Trophoblast cell (in vitro differentiated cells and primary cell): ENCODE results near the gene SYNJ1.

Experiments used
- DNase-seq, 2 donors: peaks; one replicate each; pipeline ENCODE4 v3.0.0-alpha.2; 2016
- H2AFZ ChIP-seq: 2 replicates; pipeline ENCODE4 v1.6.1; 2013; ENCODE audit warnings: low read length, moderate library complexity, mild to moderate bottlenecking; ENCODE audit not compliant: insufficient read depth, poor library complexity
- H2AK5ac ChIP-seq: 2 replicates; pipeline ENCODE4 v1.6.1; 2013; ENCODE audit warnings: mild to moderate bottlenecking, low read length
- H2BK120ac ChIP-seq: 2 replicates; pipeline ENCODE4 v1.6.1; 2013; ENCODE audit warnings: low read length, mild to moderate bottlenecking, moderate library complexity; ENCODE audit not compliant: insufficient read depth, poor library complexity
- H2BK12ac ChIP-seq: 2 replicates; pipeline ENCODE4 v1.6.1; 2013; ENCODE audit warnings: mild to moderate bottlenecking, low read length, moderate library complexity
- H2BK5ac ChIP-seq: 2 replicates; pipeline ENCODE4 v1.6.1; 2013; ENCODE audit warnings: low read length, low read depth, moderate library complexity, mild to moderate bottlenecking; ENCODE audit not compliant: poor library complexity
- H3K14ac ChIP-seq: 2 replicates; pipeline ENCODE4 v1.6.1; 2013; ENCODE audit warnings: mild to moderate bottlenecking, low read length
- H3K18ac ChIP-seq: 2 replicates; pipeline ENCODE4 v1.6.1; 2013; ENCODE audit warnings: mild to moderate bottlenecking, low read length
- H3K23ac ChIP-seq: 2 replicates; pipeline ENCODE4 v1.6.1; 2013; ENCODE audit warnings: low read length
- H3K27ac ChIP-seq: 2 replicates; pipeline ENCODE4 v1.5.1; 2013; ENCODE audit warnings: low read depth, mild to moderate bottlenecking, inconsistent platforms, low read length, moderate library complexity
- H3K27me3 ChIP-seq: 2 replicates; pipeline ENCODE4 v1.6.1; 2013; ENCODE audit warnings: inconsistent platforms, mild to moderate bottlenecking, low read length, moderate library complexity; ENCODE audit not compliant: insufficient read depth
- H3K36me3 ChIP-seq, 2 experiments: 1 replicate in 1 of 2; 2 replicates in 1 of 2; pipeline ENCODE4 v1.6.1; 2013; ENCODE audit warnings: low read length in 2 of 2, mild to moderate bottlenecking in 2 of 2, moderate library complexity in 1 of 2; ENCODE audit not compliant: insufficient read depth in 2 of 2, control insufficient read depth in 1 of 2
- H3K4ac ChIP-seq: 2 replicates; pipeline ENCODE4 v1.6.1; 2013; ENCODE audit warnings: low read depth, mild to moderate bottlenecking, low read length, moderate library complexity
- H3K4me1 ChIP-seq, 2 experiments: 1 replicate in 1 of 2; 2 replicates in 1 of 2; pipeline ENCODE4 v1.6.1; 2013; ENCODE audit warnings: low read length in 2 of 2, mild to moderate bottlenecking in 2 of 2, moderate library complexity in 1 of 2; ENCODE audit not compliant: insufficient read depth in 2 of 2, control insufficient read depth in 1 of 2
- H3K4me2 ChIP-seq: 2 replicates; pipeline ENCODE4 v1.6.1; 2013; ENCODE audit warnings: inconsistent platforms, mild to moderate bottlenecking, low read length, moderate library complexity
- H3K4me3 ChIP-seq: 2 replicates; pipeline ENCODE4 v1.5.1; 2013; ENCODE audit warnings: mild to moderate bottlenecking, low read depth, low read length, inconsistent platforms
- H3K79me1 ChIP-seq: one replicate; pipeline ENCODE4 v1.6.1; 2013; ENCODE audit warnings: low read length
- H3K79me2 ChIP-seq: 2 replicates; pipeline ENCODE4 v1.6.1; 2013; ENCODE audit warnings: low read length, mild to moderate bottlenecking; ENCODE audit not compliant: control insufficient read depth, insufficient read depth, poor library complexity
- H3K9ac ChIP-seq: 2 replicates; pipeline ENCODE4 v1.6.1; 2013; ENCODE audit warnings: mild to moderate bottlenecking, low read length
- H3K9me3 ChIP-seq: 2 replicates; pipeline ENCODE4 v1.6.1; 2013; ENCODE audit warnings: low read depth, mild to moderate bottlenecking, control low read depth, inconsistent platforms, low read length; ENCODE audit not compliant: insufficient read depth
- H4K12ac ChIP-seq: 2 replicates; pipeline ENCODE4 v1.6.1; 2013; ENCODE audit warnings: low read depth, mild to moderate bottlenecking, low read length, moderate library complexity
- H4K8ac ChIP-seq: 2 replicates; pipeline ENCODE4 v1.6.1; 2013; ENCODE audit warnings: low read depth, mild to moderate bottlenecking, low read length, moderate library complexity
- H4K91ac ChIP-seq: one replicate; pipeline ENCODE4 v1.6.1; 2013; ENCODE audit warnings: low read depth, mild to moderate bottlenecking, low read length, moderate library complexity
- WGBS: extraction: QIAGEN DNeasy Blood & Tissue Kit; methylation state at CpG from one replicate; pipeline ENCODE4 v1.1.7; 2013; ENCODE audit warnings: missing lambda C conversion rate; ENCODE audit not compliant: insufficient read length, insufficient coverage; ENCODE audit errors: extremely low coverage; 5-methylcytosine and 5-hydroxymethylcytosine counted together

The SYNJ1 gene

DNA sequence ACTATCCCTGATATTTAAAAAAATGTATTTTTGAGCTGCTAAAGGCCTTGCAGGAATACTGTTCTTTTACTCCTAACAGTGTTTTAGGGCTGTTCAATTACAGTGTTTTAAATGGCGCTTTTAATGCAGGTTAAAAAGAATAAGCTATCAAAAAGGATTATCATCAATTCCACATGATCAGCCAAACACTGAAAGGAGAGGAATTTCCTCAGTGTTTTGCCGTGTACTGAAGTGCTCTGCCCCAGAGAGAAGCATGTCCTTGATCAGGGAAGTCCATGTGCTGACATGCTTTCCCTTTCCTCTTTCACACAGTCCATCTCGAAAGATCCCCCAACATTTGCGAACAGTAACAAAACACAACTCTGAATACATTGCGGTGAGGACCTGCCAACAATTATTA lies 119.0 kb downstream of the SYNJ1 start:
- WGBS, result no CpG with 5 or more reads among the region's 5 CpGs
- Histone ChIP-seq H3K14ac (no peak overlapping the region), H3K27me3 (no peaks in the 10 kb centered on the region), H2AK5ac (no peak overlapping the region), H3K4me2 (no peak overlapping the region), H3K4me1 (peaks cover 3 to 4% of the 10 kb centered on the region in 2 experiments), H3K36me3 (peaks cover 13 to 37% of the 10 kb centered on the region in 2 experiments), H4K91ac (no peak overlapping the region), H3K79me2 (peaks cover 4% of the 10 kb centered on the region), H2BK12ac (no peak overlapping the region), H2AFZ (no peak overlapping the region), H3K4me3 (no peak overlapping the region), H3K9me3 (no peaks in the 10 kb centered on the region), H3K4ac (no peak overlapping the region), H3K18ac (no peak overlapping the region), H4K12ac (no peak overlapping the region), H2BK5ac (no peak overlapping the region), H3K79me1 (peaks cover 15% of the 10 kb centered on the region), H3K27ac (no peak overlapping the region), H4K8ac (no peak overlapping the region), H3K9ac (no peak overlapping the region), H3K23ac (no peak overlapping the region), H2BK120ac (no peak overlapping the region)
- DNase-seq, result no peak

DNA sequence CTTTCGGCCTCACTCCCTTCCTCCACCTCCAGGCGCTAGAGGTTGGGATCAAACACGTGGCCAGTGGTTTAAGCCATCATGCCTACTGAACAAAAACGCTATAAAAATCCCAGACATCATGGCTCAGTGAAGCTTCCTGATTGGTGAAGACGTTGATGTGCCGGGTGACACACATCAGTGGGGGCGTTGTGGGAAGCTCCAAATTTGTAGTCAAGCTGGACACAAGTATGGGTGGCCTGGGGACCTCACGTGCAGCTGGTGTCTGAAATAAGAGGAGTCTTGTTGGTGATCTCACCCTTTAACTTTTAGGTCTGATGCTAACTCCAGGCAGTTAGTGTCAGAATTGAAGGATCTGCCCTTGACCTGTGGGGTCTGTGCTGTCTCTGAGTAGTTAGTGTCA lies 122.3 kb downstream of the SYNJ1 start:
- H3K4ac ChIP-seq, result no peak overlapping the region
- H3K4me1 ChIP-seq, result no peaks in the 10 kb centered on the region
- H2BK120ac ChIP-seq, result no peak overlapping the region
- no peak overlapping the region for H2AFZ ChIP-seq
- H3K4me2 ChIP-seq, result no peak overlapping the region
- peaks cover 28 to 55% of the 10 kb centered on the region in 2 experiments for H3K36me3 ChIP-seq
- no peaks in the 10 kb centered on the region for H3K79me1 ChIP-seq
- H3K18ac ChIP-seq, result no peak overlapping the region
- H2AK5ac ChIP-seq, result no peak overlapping the region
- no peak overlapping the region for H4K91ac ChIP-seq
- no peak overlapping the region for H2BK5ac ChIP-seq
- H3K9me3 ChIP-seq, result no peaks in the 10 kb centered on the region
- WGBS, result no CpG with 5 or more reads among the region's 8 CpGs
- no peak overlapping the region for H3K14ac ChIP-seq
- no peaks in the 10 kb centered on the region for H3K79me2 ChIP-seq
- no peak overlapping the region for H3K9ac ChIP-seq
- H3K27me3 ChIP-seq, result no peaks in the 10 kb centered on the region
- H4K12ac ChIP-seq, result no peak overlapping the region
- no peak for DNase-seq
- no peak overlapping the region for H3K27ac ChIP-seq
- H2BK12ac ChIP-seq, result no peak overlapping the region
- H4K8ac ChIP-seq, result no peak overlapping the region
- H3K4me3 ChIP-seq, result no peak overlapping the region
- no peak overlapping the region for H3K23ac ChIP-seq

GRCh38 chr21:32604464-32604863 lies 123.3 kb downstream of the SYNJ1 start:
- Histone ChIP-seq H3K36me3 (peaks cover 35 to 56% of the 10 kb centered on the region in 2 experiments), H3K18ac (no peak overlapping the region), H3K14ac (no peak overlapping the region), H3K27ac (no peak overlapping the region), H4K12ac (no peak overlapping the region), H2AFZ (no peak overlapping the region), H2BK5ac (no peak overlapping the region), H3K23ac (no peak overlapping the region), H3K4me1 (no peaks in the 10 kb centered on the region), H3K4me2 (no peak overlapping the region), H3K4ac (no peak overlapping the region), H3K79me1 (no peaks in the 10 kb centered on the region), H3K9ac (no peak overlapping the region), H3K27me3 (no peaks in the 10 kb centered on the region), H3K79me2 (no peaks in the 10 kb centered on the region), H3K9me3 (no peaks in the 10 kb centered on the region), H2BK12ac (no peak overlapping the region), H4K91ac (no peak overlapping the region), H2BK120ac (no peak overlapping the region), H4K8ac (no peak overlapping the region), H3K4me3 (no peak overlapping the region), H2AK5ac (no peak overlapping the region)
- no CpG with 5 or more reads among the region's 8 CpGs for WGBS
- DNase-seq, result no peak

DNA sequence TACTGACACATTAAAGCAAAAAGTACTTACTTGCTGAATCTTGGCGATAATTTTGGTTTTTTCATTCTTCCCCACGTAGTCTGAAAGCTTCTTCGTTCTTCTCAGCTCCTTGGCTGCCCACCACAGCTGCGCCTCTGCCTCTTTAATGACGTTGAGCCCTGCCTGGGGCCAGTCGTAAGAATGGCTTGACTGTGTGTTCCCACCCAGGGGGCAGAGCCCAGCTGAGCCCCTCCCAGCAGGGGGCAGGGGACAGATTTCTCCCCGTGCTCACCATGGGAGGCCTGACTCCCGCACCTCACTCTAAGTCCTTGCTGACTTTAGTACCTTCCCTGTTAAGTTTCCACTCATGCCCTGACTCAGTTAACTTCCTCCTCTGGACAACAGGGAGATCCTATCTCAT lies 124.7 kb downstream of the SYNJ1 start:
- no peak overlapping the region for H3K14ac ChIP-seq
- no peaks in the 10 kb centered on the region for H3K79me2 ChIP-seq
- no peak overlapping the region for H4K12ac ChIP-seq
- DNase-seq, result no peak
- no peaks in the 10 kb centered on the region for H3K4me1 ChIP-seq
- no peaks in the 10 kb centered on the region for H3K9me3 ChIP-seq
- H4K8ac ChIP-seq, result no peak overlapping the region
- H2AFZ ChIP-seq, result no peak overlapping the region
- WGBS, result no CpG with 5 or more reads among the region's 8 CpGs
- no peak overlapping the region for H3K18ac ChIP-seq
- no peak overlapping the region for H3K9ac ChIP-seq
- H3K4me2 ChIP-seq, result no peak overlapping the region
- no peak overlapping the region for H3K27ac ChIP-seq
- no peaks in the 10 kb centered on the region for H3K79me1 ChIP-seq
- no peak overlapping the region for H3K23ac ChIP-seq
- H2BK120ac ChIP-seq, result no peak overlapping the region
- H2BK12ac ChIP-seq, result no peak overlapping the region
- H4K91ac ChIP-seq, result no peak overlapping the region
- H3K4me3 ChIP-seq, result no peak overlapping the region
- H2BK5ac ChIP-seq, result no peak overlapping the region
- no peak overlapping the region for H2AK5ac ChIP-seq
- peaks cover 35 to 54% of the 10 kb centered on the region in 2 experiments for H3K36me3 ChIP-seq
- no peak overlapping the region for H3K4ac ChIP-seq
- no peaks in the 10 kb centered on the region for H3K27me3 ChIP-seq
